ENCODE results near the gene CEMIP. TPM values are rescaled to one million over a fixed set of nuclear protein-coding genes. Genes with fewer than 3 reads are reported as not detected.

Gene CEMIP
- total and polyA plus RNA-seq, 2 experiments from 2014 or later: 0.27 to 2.1 TPM

DNA sequence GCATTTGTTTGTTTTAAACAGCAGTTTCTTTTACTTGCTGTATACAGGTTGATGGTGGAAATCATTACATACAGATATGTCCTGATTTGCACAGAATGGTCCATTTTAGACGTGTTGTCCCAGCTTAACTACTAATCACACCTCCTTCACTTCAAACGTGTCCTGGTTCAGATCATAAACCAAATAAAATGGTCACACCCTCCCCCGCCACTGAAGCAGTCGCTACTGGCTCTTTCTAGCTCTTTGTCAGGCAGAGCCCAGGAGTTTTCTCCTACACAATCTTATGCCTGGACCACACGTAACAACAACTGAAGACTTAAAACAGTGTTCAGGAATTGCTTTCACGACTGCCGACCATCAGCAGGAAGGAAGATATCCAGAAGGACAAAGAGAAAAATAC lies 136.9 kb downstream of the CEMIP start:
- H3K4me3 Mint-ChIP-seq: no peak overlapping the region
- peaks cover 25% of the 10 kb centered on the region for H3K4me1 Mint-ChIP-seq
- Histone ChIP-seq H3K27me3 (ENCODE audit: insufficient read depth) (no peaks in the 10 kb centered on the region), H3F3A (replicated peaks; ENCODE audit: low read depth) (no peaks in the 10 kb centered on the region), H2AFZ (no peak overlapping the region), H3K4me3 (no peak overlapping the region), H3K4me2 (no peak overlapping the region), H3K9me2 (ENCODE audit: insufficient read depth) (no peaks in the 10 kb centered on the region), H4K20me1 (replicated peaks; ENCODE audit: insufficient read depth) (no peaks in the 10 kb centered on the region; the same call in 1 of the 2 replicates), H3K79me2 (replicated peaks; ENCODE audit: insufficient read depth) (no peaks in the 10 kb centered on the region), H3K36me3 (ENCODE audit: insufficient read depth) (no peaks in the 10 kb centered on the region), H3K27ac (ENCODE audit: low read depth) (no peak overlapping the region), H3K4me1 (ENCODE audit: insufficient read depth) (peaks cover 10% of the 10 kb centered on the region)
- TF ChIP-seq, protein P1, sequence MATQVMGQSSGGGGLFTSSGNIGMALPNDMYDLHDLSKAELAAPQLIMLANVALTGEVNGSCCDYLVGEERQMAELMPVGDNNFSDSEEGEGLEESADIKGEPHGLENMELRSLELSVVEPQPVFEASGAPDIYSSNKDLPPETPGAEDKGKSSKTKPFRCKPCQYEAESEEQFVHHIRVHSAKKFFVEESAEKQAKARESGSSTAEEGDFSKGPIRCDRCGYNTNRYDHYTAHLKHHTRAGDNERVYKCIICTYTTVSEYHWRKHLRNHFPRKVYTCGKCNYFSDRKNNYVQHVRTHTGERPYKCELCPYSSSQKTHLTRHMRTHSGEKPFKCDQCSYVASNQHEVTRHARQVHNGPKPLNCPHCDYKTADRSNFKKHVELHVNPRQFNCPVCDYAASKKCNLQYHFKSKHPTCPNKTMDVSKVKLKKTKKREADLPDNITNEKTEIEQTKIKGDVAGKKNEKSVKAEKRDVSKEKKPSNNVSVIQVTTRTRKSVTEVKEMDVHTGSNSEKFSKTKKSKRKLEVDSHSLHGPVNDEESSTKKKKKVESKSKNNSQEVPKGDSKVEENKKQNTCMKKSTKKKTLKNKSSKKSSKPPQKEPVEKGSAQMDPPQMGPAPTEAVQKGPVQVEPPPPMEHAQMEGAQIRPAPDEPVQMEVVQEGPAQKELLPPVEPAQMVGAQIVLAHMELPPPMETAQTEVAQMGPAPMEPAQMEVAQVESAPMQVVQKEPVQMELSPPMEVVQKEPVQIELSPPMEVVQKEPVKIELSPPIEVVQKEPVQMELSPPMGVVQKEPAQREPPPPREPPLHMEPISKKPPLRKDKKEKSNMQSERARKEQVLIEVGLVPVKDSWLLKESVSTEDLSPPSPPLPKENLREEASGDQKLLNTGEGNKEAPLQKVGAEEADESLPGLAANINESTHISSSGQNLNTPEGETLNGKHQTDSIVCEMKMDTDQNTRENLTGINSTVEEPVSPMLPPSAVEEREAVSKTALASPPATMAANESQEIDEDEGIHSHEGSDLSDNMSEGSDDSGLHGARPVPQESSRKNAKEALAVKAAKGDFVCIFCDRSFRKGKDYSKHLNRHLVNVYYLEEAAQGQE (IDR thresholded peaks at IDR 0.05; ENCODE audit: unreplicated experiment): no peak
- peak overlapping the region; percentile 20 for H3K27ac Mint-ChIP-seq
- H3K36me3 Mint-ChIP-seq (ENCODE audit: low read depth): no peaks in the 10 kb centered on the region; the same call in 2 of the 3 replicates
- peak; percentile 11; the same call in 1 of the 3 replicates for ATAC-seq
- no peak for DNase-seq (ENCODE audit: low spot score)
- no peaks in the 10 kb centered on the region for H3K9me3 Mint-ChIP-seq
- H3K27me3 Mint-ChIP-seq (ENCODE audit: insufficient read depth, low read depth, poor library complexity): no peaks in the 10 kb centered on the region

GRCh38 chr15:80918196-80918783 lies 139.1 kb downstream of the CEMIP start:
- Mint-ChIP-seq H3K9me3 (no peaks in the 10 kb centered on the region), H3K4me3 (no peak overlapping the region), H3K4me1 (peaks cover 25% of the 10 kb centered on the region), H3K27ac (no peak overlapping the region), H3K27me3 (ENCODE audit: insufficient read depth, low read depth, poor library complexity) (no peaks in the 10 kb centered on the region), H3K36me3 (ENCODE audit: low read depth) (no peaks in the 10 kb centered on the region; the same call in 2 of the 3 replicates)
- Histone ChIP-seq H3K36me3 (ENCODE audit: insufficient read depth) (no peaks in the 10 kb centered on the region), H3K27ac (ENCODE audit: low read depth) (no peak overlapping the region), H2AFZ (no peak overlapping the region), H3K27me3 (ENCODE audit: insufficient read depth) (no peaks in the 10 kb centered on the region), H3F3A (replicated peaks; ENCODE audit: low read depth) (no peaks in the 10 kb centered on the region), H4K20me1 (replicated peaks; ENCODE audit: insufficient read depth) (no peaks in the 10 kb centered on the region; the same call in 1 of the 2 replicates), H3K4me3 (no peak overlapping the region), H3K4me1 (ENCODE audit: insufficient read depth) (peaks cover 10% of the 10 kb centered on the region), H3K79me2 (replicated peaks; ENCODE audit: insufficient read depth) (no peaks in the 10 kb centered on the region), H3K4me2 (no peak overlapping the region), H3K9me2 (ENCODE audit: insufficient read depth) (peaks cover 6% of the 10 kb centered on the region; the same call in 1 of the 2 replicates)
- DNase-seq (ENCODE audit: low spot score) (no peak), ATAC-seq (no peak)
- TF ChIP-seq CREB1 (CRISPR knock-in tag; IDR thresholded peaks at IDR 0.05; ENCODE audit: low read depth): no peak
- no peak for TF ChIP-seq POLR2AphosphoS5 (IDR thresholded peaks at IDR 0.05; ENCODE audit: low read depth)
- TF ChIP-seq JUNB (IDR thresholded peaks at IDR 0.05; ENCODE audit: unreplicated experiment): no peak
- no peak for TF ChIP-seq STAT1 (IDR thresholded peaks at IDR 0.05; ENCODE audit: unreplicated experiment)
- TF ChIP-seq, protein P1 (IDR thresholded peaks at IDR 0.05; ENCODE audit: unreplicated experiment): no peak
- TF ChIP-seq ZNF114 (CRISPR knock-in tag; IDR thresholded peaks at IDR 0.05): no peak
